GM12865 (cell line): ENCODE results near the gene GPC6.
A peak's percentile ranks its signal among the peaks of the same experiment; 100 is the strongest.

Source experiments
- DNase-seq: peaks from one replicate; pipeline ENCODE4 v3.0.0; 2010; ENCODE audit warnings: low read depth
- H3K4me3 ChIP-seq: 2 replicates; pipeline ENCODE4 v1.5.1; 2011; ENCODE audit warnings: mild to moderate bottlenecking, low read depth, low read length, control low read depth
- CTCF ChIP-seq: IDR thresholded peaks from 2 replicates; pipeline ENCODE4 v1.5.1; 2011; ENCODE audit warnings: low read length, control low read depth, low read depth, inconsistent platforms; ENCODE audit not compliant: insufficient read depth; ENCODE audit errors: missing control alignments

GPC6 gene

GRCh38 chr13:94181461-94182107 lies 955.0 kb downstream of the GPC6 start:
- H3K4me3 ChIP-seq = no peak overlapping the region
- TF ChIP-seq CTCF = no peak
- no peak for DNase-seq

DNA sequence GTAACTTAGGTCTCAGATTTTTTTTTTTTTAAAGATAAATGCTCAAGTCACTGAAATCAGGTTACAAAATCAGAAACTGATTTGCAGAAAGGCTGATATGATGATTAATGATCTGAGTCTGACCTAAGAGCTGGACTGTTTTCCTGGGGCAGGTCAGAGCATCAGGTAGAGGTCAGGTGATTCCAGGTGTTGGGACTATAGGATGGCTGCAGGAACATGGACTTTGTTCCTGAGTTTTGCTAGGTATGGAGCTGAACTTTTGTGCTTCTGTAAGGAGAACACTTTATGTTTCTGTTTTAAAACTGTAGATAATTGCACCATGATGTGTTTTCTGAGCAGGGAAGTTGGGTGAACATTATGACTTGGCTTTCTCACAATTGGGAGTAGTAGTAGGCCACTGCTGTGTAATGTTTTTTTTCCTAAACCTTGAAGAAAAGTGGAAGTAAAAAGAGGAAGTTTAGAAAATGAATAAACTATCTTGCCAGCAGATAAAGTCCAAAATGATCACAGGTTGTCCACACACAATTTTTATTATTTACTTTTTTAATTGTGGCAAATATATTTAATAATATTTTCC lies 955.7 kb downstream of the GPC6 start:
- TF ChIP-seq CTCF = no peak
- DNase-seq = no peak
- no peak overlapping the region for H3K4me3 ChIP-seq

DNA sequence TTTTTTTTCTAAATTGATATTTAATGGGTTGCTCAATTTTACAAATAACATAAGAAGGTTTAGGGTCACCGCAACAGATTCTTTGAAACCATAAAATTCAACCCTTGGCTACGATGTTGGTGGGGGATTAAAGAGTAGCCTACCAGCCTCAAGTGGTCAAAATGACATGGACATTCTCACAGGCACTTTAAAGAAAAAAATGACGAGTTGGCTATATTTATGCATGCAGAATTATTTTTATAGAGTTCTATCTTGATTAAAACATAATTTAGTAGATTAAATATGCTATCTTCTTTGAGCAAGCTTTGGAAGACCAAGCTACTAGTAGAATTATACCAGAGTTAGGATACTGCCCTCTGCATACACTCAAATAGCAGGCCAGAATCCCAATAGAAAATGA lies 959.9 kb downstream of the GPC6 start:
- no peak for TF ChIP-seq CTCF
- DNase-seq = no peak
- H3K4me3 ChIP-seq = no peak overlapping the region

DNA sequence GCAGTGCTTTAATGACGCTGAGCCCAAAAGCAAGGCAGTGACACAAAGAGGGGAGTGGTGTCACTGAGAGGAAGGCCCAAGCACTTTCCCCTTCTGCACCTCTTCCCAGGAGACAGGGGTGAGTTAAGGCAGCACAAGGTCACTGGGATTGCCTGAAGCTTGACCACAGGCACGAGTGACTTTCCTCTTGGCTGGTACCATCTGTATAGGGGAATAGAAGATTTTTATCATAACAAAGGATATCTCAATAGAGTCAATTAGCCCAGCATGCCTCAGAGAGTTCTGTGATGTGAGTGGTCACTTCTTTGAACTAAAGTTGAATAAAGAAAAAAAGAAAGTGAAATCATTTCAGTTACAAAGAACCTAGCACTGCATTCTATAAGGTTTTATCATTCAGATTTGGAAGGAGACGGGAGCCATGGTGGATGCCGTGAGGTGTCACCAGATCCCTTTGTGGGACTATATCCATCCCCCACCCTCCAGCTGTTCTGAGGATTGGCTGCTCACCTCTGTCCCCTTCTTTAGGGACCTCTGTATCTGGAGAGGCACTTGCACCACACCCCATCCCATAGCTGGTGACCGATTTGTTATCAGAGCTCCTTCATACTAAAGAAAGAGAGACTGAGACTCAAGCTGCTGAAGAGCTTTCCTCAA lies 961.7 kb downstream of the GPC6 start:
- no peak for DNase-seq

DNA sequence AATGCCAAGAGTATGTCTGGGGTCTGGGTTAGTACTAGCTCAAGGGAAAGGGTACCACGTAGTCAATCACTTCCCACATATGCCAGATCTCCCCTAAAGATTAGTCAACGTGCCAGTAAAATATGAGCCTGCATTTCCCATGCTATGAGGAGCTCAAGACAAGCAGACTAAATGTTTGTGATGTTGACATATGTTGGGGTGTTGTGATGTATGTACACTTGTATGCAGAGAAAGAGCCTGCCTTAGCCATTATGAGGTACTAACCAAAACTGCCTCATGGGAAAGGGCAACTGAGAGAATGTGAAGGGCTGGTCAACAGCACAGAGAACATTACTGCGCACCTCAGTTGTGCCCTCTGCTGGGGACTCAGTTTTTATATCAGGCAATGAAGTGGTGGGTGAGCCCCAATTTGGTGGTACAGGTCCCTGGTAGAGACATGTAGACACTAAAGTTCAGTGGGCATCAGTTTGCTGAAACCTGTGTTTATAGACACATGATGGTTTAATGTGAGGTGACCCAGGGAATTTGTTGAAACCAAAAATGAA lies 965.9 kb downstream of the GPC6 start:
- peak; percentile 22 for DNase-seq
- H3K4me3 ChIP-seq = no peak overlapping the region
- peak; percentile 38 for TF ChIP-seq CTCF

More for the DNA sequence above, 961.7 kb downstream of the GPC6 start:
- H3K4me3 ChIP-seq = no peak overlapping the region
- TF ChIP-seq CTCF = no peak

DNA sequence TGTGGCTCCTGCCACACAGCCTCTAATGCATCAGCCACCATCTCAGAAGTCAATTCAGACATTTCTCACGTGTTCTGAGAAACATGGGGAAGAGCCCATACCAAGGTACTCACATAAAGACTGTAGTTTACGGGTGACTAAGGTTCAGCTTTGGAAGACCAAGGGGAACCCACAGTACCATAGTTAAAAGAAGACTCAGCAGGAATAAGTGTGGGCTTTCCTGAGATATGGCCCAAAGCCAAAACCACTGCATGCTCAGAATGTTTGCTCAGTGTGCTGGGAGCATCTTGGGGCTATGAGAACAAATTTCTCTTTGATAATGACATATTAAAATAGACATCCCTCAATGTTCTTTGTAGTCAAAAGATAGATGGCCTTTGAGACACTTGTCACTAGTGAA lies 969.1 kb downstream of the GPC6 start:
- TF ChIP-seq CTCF = no peak
- H3K4me3 ChIP-seq = no peak overlapping the region
- no peak for DNase-seq
